ENCODE data around the gene CYP3A7.
"Not testable (repeated sequence)": the region's sequence is repeated elsewhere in the genome, so short reads cannot be mapped to it uniquely, and the experiment has no call there.

The CYP3A7 gene

DNA sequence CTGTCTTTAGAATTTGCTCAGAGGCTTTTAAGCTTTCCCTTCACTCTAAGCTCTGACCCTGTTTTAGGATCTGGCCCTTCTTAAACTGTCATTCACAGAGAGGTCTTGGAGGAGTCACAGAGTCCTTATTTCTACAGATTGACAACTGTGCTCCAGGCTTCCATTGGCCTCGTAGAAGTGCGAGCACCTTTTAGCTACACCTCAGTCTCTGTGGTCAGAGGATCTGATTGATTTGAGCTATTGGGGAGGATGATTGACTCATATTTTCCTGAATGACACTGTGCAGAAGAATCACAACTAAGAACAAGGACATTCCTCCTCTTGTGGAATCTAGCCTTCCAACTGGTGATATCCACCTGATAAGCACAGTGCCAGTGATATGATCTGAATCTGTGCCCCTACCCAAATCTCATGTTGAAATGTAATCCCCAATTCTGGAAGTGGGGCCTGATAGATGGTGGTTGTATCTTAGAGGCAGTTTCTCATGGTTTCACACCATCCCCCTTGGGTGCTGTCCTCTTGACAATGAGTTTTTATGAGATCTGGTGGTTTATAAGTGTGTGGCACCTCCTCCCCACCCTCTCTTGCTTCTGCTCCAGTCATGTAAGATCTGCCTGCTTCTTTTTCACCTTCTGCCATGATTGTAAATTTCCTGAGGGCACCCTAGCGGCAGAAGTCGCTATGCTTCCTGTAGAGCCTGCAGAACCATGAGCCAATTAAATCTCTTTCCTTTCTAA is 3.2 kb downstream of the CYP3A7 start:
- DNase-seq: no peak
- peaks cover 15% of the 10 kb centered on the region for H3K4me1 Mint-ChIP-seq
- no peak overlapping the region for H3K4me3 Mint-ChIP-seq
- H3K27me3 Mint-ChIP-seq: no peaks in the 10 kb centered on the region
- peaks cover 4% of the 10 kb centered on the region for H3K36me3 Mint-ChIP-seq (ENCODE audit: low read depth)
- peak; percentile 74 for ATAC-seq
- peak overlapping the region; percentile 11 for H3K27ac Mint-ChIP-seq
- H3K9me3 Mint-ChIP-seq: no peaks in the 10 kb centered on the region

DNA sequence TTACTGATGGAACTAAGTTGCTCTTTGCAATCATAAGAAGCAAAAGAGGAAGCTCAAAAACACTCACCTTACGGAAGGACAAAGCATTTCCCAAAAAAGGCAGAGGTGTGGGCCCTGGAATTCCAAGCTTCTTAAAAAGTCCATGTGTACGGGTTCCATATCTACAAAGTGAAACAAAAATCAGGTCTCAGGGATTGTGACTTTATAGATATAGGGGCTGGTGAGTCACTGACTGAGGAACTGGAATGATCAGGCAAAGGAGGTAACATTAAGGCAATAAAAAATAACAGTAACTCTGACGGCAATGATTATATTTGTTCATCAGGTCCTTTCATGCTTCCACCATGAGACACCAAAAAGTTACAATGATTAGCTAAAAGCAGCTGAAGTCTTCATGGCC is 4.0 kb downstream of the CYP3A7 start:
- Mint-ChIP-seq H3K9me3 (no peaks in the 10 kb centered on the region), H3K36me3 (ENCODE audit: low read depth) (no peaks in the 10 kb centered on the region), H3K27me3 (no peaks in the 10 kb centered on the region), H3K4me1 (peaks cover 15% of the 10 kb centered on the region), H3K27ac (no peak overlapping the region), H3K4me3 (no peak overlapping the region)
- ATAC-seq (no peak), DNase-seq (no peak)

DNA sequence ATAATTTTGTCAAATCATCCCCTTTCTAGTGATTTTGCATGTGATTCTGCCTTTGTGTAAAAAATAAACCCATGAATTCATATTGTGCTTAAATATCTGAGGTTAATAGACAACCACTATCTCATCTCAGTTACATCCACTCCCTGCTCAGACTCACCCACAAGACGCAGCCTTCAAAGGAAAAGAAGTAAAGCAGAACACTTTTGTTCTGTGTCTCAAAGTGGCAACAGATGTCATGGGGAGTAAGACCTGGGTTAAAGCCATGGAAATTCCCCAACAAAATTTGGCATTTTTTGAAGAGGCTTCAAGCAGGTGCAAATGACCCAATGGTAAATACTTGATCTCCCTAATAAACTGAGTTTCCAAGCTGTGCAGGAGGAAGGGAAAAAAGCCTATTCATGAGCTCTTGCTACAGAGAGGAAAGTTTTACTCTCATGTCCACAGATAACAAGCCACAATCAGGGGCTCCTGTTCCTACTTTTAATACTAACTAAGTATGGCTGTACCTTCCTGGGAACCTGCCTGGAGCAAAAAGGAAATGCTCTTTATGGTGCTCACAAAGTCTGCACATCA is 4.7 kb downstream of the CYP3A7 start:
- no peak for ATAC-seq
- no peaks in the 10 kb centered on the region for H3K36me3 Mint-ChIP-seq (ENCODE audit: low read depth)
- H3K27ac Mint-ChIP-seq: no peak overlapping the region
- no peaks in the 10 kb centered on the region for H3K9me3 Mint-ChIP-seq
- no peak overlapping the region for H3K4me3 Mint-ChIP-seq
- no peak for DNase-seq
- no peaks in the 10 kb centered on the region for H3K27me3 Mint-ChIP-seq
- peaks cover 15% of the 10 kb centered on the region for H3K4me1 Mint-ChIP-seq

DNA sequence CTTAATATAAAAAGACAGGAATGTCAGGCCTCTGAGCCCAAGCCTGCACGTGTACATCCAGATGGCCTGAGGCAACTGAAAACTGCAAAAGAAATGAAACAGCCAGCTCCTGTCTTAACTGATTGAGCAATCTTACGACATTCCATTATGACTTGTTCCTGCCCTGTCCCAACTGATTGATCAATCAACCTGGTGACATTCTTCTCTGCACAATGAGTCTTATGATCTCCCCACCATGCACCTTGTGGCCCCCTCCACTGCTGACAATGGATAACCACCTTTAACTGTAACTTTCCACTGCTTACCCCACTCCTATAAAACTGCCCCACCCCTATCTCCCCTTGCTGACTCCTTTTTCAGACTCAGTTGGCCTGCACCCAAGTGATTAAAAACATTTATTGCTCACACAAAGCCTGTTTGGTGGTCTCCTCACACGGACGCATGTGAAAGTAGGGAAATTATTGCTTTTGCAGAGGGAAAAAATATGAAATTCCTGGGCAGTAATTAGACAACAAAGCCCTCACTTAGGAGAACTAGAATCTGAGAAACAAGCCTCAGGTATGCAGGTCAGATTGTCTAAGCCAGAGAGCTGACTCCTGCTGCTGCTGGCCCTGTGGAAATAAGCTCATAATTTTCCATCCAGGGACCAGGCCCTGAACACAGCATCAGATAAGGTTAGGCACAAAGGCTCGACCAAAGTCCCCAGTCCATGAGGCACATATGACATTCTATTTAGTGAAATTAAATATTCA is 5.3 kb downstream of the CYP3A7 start:
- no peak for DNase-seq
- Mint-ChIP-seq H3K9me3 (no peaks in the 10 kb centered on the region), H3K36me3 (ENCODE audit: low read depth) (no peaks in the 10 kb centered on the region)

DNA sequence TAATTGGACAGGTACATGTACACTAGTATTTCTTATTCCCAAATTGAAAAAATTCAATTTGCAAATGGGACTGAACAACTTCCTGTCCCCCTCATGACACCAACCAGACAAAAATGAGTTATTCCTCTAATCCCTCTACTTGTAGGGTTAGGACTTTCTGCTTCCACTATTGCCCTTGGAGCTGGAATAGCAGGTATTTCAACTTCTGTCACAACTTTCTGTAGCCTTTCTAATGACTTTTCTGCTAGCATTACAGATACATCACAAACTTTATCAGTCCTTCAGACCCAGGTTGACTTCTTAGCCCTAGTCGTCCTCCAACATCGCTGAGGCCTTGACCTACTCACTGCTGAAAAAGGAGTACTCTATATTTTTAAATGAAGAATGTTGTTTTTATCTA is 6.4 kb downstream of the CYP3A7 start:
- Mint-ChIP-seq H3K4me1 (peaks cover 15% of the 10 kb centered on the region), H3K36me3 (ENCODE audit: low read depth) (no peaks in the 10 kb centered on the region), H3K27ac (no peak overlapping the region), H3K27me3 (no peaks in the 10 kb centered on the region), H3K9me3 (no peaks in the 10 kb centered on the region), H3K4me3 (no peak overlapping the region)
- no peak for DNase-seq
- no peak for ATAC-seq

More for the DNA sequence above, 5.3 kb downstream of the CYP3A7 start:
- Mint-ChIP-seq H3K4me1 (peaks cover 15% of the 10 kb centered on the region), H3K4me3 (no peak overlapping the region), H3K27me3 (no peaks in the 10 kb centered on the region), H3K27ac (no peak overlapping the region)
- no peak for ATAC-seq

DNA sequence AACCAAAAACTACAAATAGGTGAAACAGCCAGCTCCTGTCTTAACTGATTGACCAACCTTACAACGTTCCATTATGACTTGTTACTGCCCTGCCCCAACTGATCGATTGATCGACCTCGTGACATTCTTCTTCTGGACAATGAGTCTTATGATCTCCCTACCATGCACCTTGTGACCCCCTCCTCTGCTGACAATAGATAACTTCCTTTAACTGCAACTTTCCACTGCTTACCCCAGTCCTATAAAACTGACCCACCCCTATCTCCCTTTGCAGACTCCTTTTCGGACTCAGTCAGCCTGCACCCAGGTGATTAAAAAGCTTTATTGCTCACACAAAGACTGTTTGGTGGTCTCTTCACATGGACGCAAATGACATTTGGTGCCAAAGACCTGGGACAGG is 11.8 kb downstream of the CYP3A7 start:
- not testable (repeated sequence) for H3K27me3 Mint-ChIP-seq; DNase-seq; H3K36me3 Mint-ChIP-seq (ENCODE audit: low read depth); H3K4me3 Mint-ChIP-seq; H3K9me3 Mint-ChIP-seq; H3K27ac Mint-ChIP-seq; ATAC-seq
- peaks cover 14% of the 10 kb centered on the region for H3K4me1 Mint-ChIP-seq

DNA sequence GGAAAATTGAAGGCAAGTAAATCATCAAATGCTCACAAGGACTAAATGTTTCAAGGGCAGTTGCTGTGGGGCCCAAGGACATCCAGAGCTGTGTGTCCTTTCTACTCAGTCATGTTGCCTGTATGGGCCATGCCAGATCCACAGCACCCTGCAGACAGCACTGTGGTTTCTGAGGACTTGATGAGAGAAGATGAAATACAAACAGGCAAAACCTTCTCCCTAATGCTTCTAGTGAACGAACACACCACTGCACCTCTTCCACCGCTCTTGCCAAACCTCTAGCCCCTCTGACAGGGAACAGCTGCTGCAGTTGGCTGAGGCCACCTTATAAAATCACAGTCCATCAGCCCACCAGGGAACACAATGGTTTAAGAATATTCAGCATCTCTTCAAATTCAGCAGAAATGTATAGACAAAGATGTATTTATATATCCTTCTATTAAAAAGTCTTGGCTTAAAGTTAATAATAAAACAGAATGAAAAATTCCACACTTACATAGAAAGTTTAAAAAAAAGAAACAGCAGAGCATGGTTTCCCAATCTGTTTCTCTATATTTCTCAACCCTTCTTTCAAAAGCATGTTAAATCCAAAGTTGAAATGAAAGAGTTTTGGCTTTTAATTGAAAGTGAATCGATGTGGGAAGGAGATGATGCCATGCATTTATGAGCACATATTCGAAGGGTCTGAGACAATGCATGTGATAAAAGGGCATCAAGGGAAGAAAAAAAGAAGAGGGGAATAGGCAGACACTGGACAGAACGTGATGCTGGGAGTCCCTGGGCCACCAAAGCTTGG is 14.0 kb downstream of the CYP3A7 start:
- Mint-ChIP-seq H3K9me3 (no peaks in the 10 kb centered on the region), H3K27ac (no peak overlapping the region), H3K27me3 (no peaks in the 10 kb centered on the region), H3K4me1 (peaks cover 14% of the 10 kb centered on the region), H3K36me3 (ENCODE audit: low read depth) (no peaks in the 10 kb centered on the region), H3K4me3 (no peak overlapping the region)
- ATAC-seq: peak; percentile 36
- no peak for DNase-seq

DNA sequence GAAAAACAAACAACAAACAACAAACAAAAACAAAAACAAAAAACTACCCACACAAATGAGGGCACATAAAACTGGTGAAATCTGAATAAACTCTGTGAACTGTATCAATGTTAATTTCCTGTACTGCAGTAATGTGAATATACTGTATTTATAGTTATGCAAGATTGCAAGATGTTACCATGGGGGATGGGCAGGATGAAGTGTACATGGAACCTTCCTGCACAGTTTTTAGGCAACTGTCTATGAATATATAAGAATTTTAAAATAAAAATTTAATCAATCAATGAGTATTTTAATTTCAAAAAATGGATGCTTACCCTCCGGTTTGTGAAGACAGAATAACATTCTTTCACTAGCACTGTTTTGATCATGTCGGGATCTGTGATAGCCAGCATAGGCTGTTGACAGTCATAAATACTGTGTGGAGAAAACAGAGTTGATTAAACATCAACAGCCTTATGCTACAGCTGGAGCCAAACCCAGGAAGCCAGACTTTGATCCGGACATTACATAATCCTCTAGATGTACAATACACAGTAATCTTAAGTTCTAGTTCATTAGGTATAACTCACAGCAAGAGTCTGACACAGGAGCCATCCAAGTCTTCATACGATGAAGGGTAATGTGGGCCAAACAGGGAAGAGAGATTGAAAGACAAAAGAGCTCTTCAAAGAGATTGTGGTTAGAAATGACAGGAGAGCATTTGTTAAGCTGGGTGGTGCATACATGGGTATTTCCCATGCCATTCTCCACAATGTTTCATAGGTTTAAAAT is 14.8 kb downstream of the CYP3A7 start:
- Mint-ChIP-seq H3K4me3 (no peak overlapping the region), H3K27me3 (no peaks in the 10 kb centered on the region)

DNA sequence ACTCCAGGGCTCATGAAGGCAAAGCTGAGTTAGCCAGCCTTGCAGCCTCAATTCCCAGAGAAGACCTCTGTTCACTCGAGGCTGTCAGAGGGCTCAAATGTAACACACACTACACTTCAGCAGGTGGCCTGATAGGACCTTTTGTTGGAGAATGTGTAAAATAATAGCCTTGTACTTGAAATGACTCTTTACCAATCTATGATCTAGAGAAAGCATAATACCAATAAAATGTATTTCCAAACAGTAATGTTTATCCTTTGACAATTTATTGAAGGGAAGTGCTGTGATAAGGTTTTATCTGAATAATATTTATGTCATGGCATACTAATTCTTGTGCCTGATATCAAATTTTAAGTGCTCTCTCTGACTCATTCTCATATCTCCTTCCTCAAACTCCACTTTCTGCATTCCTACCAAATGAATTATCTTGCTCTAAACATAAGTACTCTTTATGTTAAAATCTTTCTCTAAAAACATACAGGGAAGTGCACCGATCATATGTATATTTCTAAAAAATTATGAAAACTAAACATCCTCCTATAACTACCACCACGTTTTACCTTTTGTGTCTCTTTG is 20.9 kb downstream of the CYP3A7 start:
- Mint-ChIP-seq H3K9me3 (peaks cover 5% of the 10 kb centered on the region), H3K4me1 (peaks cover 2% of the 10 kb centered on the region), H3K27ac (no peak overlapping the region), H3K36me3 (ENCODE audit: low read depth) (peaks cover 14% of the 10 kb centered on the region), H3K27me3 (no peaks in the 10 kb centered on the region), H3K4me3 (no peak overlapping the region)
- DNase-seq: no peak
- ATAC-seq: no peak

More for the DNA sequence above, 14.8 kb downstream of the CYP3A7 start:
- Mint-ChIP-seq H3K9me3 (no peaks in the 10 kb centered on the region), H3K4me1 (peaks cover 14% of the 10 kb centered on the region), H3K27ac (no peak overlapping the region), H3K36me3 (ENCODE audit: low read depth) (peaks cover 3% of the 10 kb centered on the region)
- DNase-seq (no peak), ATAC-seq (peak; percentile 65)

DNA sequence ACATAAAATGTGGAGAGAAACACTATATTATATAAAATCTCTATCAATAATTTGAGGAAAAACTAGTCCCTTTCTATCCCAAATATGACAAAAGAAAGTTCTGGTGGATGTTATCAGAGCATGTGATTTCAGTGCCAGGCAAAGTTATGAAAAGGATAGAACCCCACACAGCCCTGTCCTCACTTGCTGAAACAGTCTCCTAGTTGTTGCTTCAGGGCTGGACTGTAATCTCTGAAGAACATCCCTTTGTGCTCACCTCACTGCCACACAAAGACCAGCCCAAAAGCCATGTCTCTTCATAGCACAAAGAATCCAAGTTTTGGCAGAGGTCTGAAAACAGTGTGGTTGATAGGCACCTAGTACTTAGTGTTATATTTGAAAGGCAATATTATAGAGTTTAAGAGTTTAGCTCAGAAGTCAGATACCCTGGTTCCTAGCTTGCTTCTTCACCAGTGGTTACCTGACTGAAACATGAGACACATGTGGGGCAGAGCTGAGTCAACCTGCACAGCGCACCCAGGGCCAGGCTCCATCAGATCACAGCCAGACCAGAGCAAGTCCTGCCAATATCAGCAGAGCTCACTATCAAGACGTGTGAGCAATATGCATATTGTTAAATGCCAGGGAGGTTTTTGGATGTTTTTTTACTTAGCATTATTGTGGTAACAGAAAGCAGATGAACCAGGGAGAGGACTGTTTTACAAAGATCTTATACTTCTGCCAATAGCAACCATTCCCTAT is 25.0 kb downstream of the CYP3A7 start:
- Mint-ChIP-seq H3K27ac (no peak overlapping the region), H3K4me1 (no peaks in the 10 kb centered on the region), H3K27me3 (no peaks in the 10 kb centered on the region), H3K4me3 (no peak overlapping the region), H3K36me3 (ENCODE audit: low read depth) (peaks cover 16% of the 10 kb centered on the region), H3K9me3 (peaks cover 3% of the 10 kb centered on the region)
- DNase-seq: no peak
- no peak for ATAC-seq

DNA sequence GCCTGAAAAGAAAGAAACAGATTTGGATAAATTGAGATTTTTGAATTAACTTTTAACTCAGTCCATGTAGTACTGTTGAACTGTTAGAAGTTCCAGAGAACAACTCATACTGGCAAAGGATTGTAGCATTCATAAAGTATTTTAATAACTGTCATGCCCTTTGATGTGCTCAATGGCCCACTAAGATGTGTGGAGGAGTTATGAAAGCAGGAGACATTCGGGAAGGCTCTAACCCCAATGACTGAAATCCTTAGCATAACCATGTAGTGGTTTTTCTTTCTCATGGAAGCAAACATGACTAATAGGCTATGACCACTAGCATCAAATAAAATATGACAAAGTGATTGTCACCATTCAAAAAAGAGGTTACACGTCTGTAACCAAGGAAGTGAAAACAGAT is 25.7 kb downstream of the CYP3A7 start:
- Mint-ChIP-seq H3K4me3 (no peak overlapping the region), H3K27ac (no peak overlapping the region), H3K9me3 (no peaks in the 10 kb centered on the region), H3K36me3 (ENCODE audit: low read depth) (peaks cover 12% of the 10 kb centered on the region), H3K4me1 (no peaks in the 10 kb centered on the region), H3K27me3 (no peaks in the 10 kb centered on the region)
- no peak for DNase-seq
- ATAC-seq: no peak

DNA sequence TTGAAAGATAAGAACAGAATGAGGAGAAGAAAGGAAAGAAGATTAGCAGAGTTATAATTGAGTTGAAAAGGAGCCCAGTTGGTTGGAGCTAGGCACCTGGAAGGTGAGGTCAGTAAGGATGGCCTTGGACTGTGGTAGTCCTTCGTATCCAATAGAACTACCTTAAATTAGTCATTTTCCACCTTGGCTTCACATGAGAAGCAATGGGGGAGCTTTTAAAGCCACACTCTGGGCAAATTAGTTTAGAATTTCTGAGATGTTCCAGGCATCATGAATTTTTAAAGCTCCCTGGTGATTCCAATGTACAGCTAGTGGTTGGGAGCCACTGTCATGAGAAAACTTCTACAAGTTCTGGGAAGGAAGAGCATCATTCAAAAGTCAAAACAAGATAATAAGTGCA is 27.9 kb downstream of the CYP3A7 start:
- no peaks in the 10 kb centered on the region for H3K27me3 Mint-ChIP-seq
- peaks cover 10% of the 10 kb centered on the region for H3K36me3 Mint-ChIP-seq (ENCODE audit: low read depth)
- H3K4me3 Mint-ChIP-seq: no peak overlapping the region
- ATAC-seq: no peak
- DNase-seq: no peak
- no peak overlapping the region for H3K27ac Mint-ChIP-seq
- H3K4me1 Mint-ChIP-seq: no peaks in the 10 kb centered on the region
- peaks cover 3% of the 10 kb centered on the region for H3K9me3 Mint-ChIP-seq

DNA sequence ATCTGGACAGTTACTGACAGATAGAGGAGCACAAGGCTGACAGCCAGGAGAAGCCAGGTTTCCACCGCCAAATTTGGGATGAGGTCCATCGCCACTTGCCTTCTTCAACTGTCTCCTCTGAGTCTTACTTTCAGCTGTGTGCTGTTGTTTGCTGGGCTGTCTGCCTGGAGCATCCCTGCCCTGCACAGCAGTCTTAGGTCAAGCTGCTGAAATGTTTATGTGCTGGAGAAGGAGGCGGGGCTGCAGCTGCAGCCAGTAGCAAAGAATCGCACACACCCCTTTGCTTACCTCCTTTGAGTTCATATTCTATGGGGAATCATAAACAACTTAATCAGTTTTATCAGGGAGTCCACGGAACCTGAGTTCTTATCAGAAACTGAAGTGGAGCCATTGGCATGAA is 35.0 kb downstream of the CYP3A7 start:
- H3K27ac Mint-ChIP-seq: no peak overlapping the region
- ATAC-seq (no peak), DNase-seq (no peak)
- peaks cover 3% of the 10 kb centered on the region for H3K9me3 Mint-ChIP-seq
- no peak overlapping the region for H3K4me3 Mint-ChIP-seq
- H3K27me3 Mint-ChIP-seq: no peaks in the 10 kb centered on the region
- no peaks in the 10 kb centered on the region for H3K36me3 Mint-ChIP-seq (ENCODE audit: low read depth)
- H3K4me1 Mint-ChIP-seq: peaks cover 9% of the 10 kb centered on the region
